ENCODE data around the gene OCA2.
A peak's percentile ranks its signal among the peaks of the same experiment; 100 is the strongest.
"Not testable (repeated sequence)": the region's sequence is repeated elsewhere in the genome, so short reads cannot be mapped to it uniquely, and the experiment has no call there.

Gene OCA2

DNA sequence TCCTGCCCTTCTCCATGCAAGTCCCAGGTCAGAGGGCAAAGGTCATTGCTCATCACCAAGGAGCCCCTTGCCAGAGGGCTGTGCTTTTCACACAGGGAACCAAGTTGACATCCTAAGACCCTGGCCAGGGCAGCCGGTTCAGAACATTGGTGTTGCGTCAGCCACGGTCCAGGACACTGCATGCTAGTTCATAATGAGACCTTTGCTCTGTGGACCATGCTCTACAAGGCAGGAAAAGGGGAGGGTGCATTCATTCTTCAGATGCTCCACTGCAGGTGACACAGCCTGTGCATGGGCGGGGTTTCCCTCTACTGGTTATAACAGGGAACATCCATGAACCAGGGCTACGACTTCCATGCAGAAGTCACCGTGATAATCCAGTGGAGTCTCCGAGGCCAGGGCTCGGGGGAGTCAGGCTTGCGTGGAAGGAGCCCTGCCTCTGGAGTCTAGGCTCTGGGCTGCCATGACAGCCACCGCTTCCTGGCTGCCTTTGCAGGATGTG, 81.6 kb downstream of the OCA2 start:
- DNase-seq (ENCODE audit: low read depth, low spot score) = no peak
- in situ Hi-C loops (cut with HindIII; ENCODE audit: low sequenced_read_pairs) = no loop called here
- no peak overlapping the region for H3K4me3 ChIP-seq (ENCODE audit: low read depth, low read length)
- TF ChIP-seq, protein P1, sequence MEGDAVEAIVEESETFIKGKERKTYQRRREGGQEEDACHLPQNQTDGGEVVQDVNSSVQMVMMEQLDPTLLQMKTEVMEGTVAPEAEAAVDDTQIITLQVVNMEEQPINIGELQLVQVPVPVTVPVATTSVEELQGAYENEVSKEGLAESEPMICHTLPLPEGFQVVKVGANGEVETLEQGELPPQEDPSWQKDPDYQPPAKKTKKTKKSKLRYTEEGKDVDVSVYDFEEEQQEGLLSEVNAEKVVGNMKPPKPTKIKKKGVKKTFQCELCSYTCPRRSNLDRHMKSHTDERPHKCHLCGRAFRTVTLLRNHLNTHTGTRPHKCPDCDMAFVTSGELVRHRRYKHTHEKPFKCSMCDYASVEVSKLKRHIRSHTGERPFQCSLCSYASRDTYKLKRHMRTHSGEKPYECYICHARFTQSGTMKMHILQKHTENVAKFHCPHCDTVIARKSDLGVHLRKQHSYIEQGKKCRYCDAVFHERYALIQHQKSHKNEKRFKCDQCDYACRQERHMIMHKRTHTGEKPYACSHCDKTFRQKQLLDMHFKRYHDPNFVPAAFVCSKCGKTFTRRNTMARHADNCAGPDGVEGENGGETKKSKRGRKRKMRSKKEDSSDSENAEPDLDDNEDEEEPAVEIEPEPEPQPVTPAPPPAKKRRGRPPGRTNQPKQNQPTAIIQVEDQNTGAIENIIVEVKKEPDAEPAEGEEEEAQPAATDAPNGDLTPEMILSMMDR (IDR thresholded peaks at IDR 0.05; ENCODE audit: low read depth, low read length) = peak; percentile 29

DNA sequence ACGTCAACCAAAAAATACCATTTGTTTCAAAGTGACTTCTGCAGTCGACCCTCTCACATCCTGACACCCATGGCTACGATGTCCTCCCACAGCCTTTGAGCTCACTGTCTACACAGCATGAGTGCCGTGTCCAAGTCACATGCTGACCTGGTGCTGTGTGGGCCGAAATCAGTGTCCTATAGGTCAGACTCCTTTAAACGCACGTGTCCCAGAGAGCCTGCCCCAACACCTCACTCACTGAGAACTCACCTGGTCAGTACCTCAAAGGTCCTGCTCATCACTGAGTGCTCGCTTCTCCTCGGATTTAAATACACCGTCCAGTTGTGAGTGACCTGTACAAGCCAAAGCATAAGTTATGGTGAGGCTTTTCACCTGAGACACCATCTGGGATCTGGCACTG, 83.3 kb downstream of the OCA2 start:
- TF ChIP-seq, protein P1 (IDR thresholded peaks at IDR 0.05; ENCODE audit: low read depth, low read length) = no peak
- H3K4me3 ChIP-seq (ENCODE audit: low read depth, low read length) = no peak overlapping the region
- in situ Hi-C loops (cut with HindIII; ENCODE audit: low sequenced_read_pairs) = no loop called here
- DNase-seq (ENCODE audit: low read depth, low spot score) = no peak

GRCh38 chr15:28014623-28015200, 84.4 kb downstream of the OCA2 start:
- in situ Hi-C loops (cut with HindIII; ENCODE audit: low sequenced_read_pairs) = no loop called here
- TF ChIP-seq, protein P1 (IDR thresholded peaks at IDR 0.05; ENCODE audit: low read depth, low read length) = no peak
- no peak overlapping the region for H3K4me3 ChIP-seq (ENCODE audit: low read depth, low read length)
- no peak for DNase-seq (ENCODE audit: low read depth, low spot score)

GRCh38 chr15:28013976-28014375, 85.1 kb downstream of the OCA2 start:
- in situ Hi-C loops (cut with HindIII; ENCODE audit: low sequenced_read_pairs) = no loop called here
- DNase-seq (ENCODE audit: low read depth, low spot score) = no peak
- TF ChIP-seq, protein P1 (IDR thresholded peaks at IDR 0.05; ENCODE audit: low read depth, low read length) = no peak
- no peak overlapping the region for H3K4me3 ChIP-seq (ENCODE audit: low read depth, low read length)

GRCh38 chr15:28013480-28013879, 85.6 kb downstream of the OCA2 start:
- no peak overlapping the region for H3K4me3 ChIP-seq (ENCODE audit: low read depth, low read length)
- no peak for DNase-seq (ENCODE audit: low read depth, low spot score)
- TF ChIP-seq, protein P1 (IDR thresholded peaks at IDR 0.05; ENCODE audit: low read depth, low read length) = no peak
- in situ Hi-C loops (cut with HindIII; ENCODE audit: low sequenced_read_pairs) = no loop called here

DNA sequence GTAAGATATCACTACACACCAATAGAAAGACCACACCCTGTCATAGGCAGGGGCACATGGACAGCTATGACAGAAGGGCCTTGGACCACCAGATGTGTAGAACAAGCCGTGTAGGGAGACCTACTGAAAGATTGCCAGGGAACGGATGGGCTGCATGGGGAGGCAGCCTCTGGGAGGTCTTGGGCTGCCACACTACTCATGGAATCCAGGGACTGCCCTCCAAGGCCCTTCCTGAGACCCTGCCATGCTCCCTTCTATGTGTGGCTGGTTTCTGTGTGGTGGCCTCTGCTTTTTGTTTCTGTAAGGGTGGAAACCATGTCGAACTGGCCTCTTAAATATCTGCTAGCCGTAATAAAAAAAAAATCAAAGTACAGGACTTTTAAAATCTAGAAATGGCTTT, 86.9 kb downstream of the OCA2 start:
- no peak overlapping the region for H3K4me3 ChIP-seq (ENCODE audit: low read depth, low read length)
- TF ChIP-seq, protein P1 (IDR thresholded peaks at IDR 0.05; ENCODE audit: low read depth, low read length) = no peak
- in situ Hi-C loops (cut with HindIII; ENCODE audit: low sequenced_read_pairs) = no loop called here
- no peak for DNase-seq (ENCODE audit: low read depth, low spot score)

DNA sequence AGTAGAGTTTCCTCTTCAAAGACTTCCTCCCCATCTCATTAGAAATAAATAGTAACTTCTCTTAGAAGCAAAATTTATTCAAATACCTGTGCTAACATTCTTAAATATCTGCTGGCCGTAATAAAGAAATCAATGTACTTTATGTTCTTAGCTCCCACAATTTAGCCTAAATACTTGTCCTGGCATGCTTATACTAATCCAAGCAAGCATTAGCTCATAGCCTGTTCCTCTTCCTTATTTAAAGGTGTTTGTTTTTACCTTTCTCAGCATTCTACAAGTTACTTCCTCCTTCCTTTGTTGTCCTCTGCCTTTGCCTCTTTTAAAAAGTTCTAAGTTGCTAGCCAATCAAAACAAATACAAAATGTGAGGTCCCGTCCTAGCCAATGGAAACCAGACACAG, 90.9 kb downstream of the OCA2 start:
- in situ Hi-C loops (cut with HindIII; ENCODE audit: low sequenced_read_pairs); DNase-seq (ENCODE audit: low read depth, low spot score); H3K4me3 ChIP-seq (ENCODE audit: low read depth, low read length): not testable (repeated sequence)
